Thoracic aorta (tissue), 2 donors: ENCODE results near the gene CACNA1E. TPM values are rescaled to one million over a fixed set of nuclear protein-coding genes. Genes with fewer than 3 reads are reported as not detected.
"Not testable (repeated sequence)": the region's sequence is repeated elsewhere in the genome, so short reads cannot be mapped to it uniquely, and the experiment has no call there.

Source experiments
- ATAC-seq: fragments of 150-250 bp; one replicate; pipeline ENCODE4 v1.8.0; 2017; ENCODE audit warnings: low read depth; ENCODE audit not compliant: insufficient number of reproducible peaks, low FRiP score
- DNase-seq: peaks from one replicate; pipeline ENCODE4 v3.0.0-alpha.2; 2020; ENCODE audit warnings: low spot score
- H3K27ac ChIP-seq, 2 donors: fragments of 200-600 bp; sonication (generic); 1 replicate in 1 of 2; 2 replicates in 1 of 2; pipeline ENCODE4 v1.5.1; 2016; ENCODE audit warnings: mild to moderate bottlenecking in 2 of 2, moderate library complexity in 2 of 2
- H3K27me3 ChIP-seq: fragments of 200-600 bp; sonication (generic); replicated peaks from 2 replicates; pipeline ENCODE4 v1.6.0; 2016; ENCODE audit warnings: mild to moderate bottlenecking; ENCODE audit not compliant: insufficient read depth
- H3K36me3 ChIP-seq: fragments of 200-600 bp; sonication (generic); one replicate; pipeline ENCODE4 v1.5.1; 2016
- H3K4me1 ChIP-seq, 2 donors: fragments of 200-600 bp; sonication (generic); 1 replicate in 1 of 2; 2 replicates in 1 of 2; pipeline versions ENCODE4 v1.5.1 to v1.6.0; 2016; ENCODE audit warnings: low read depth in 2 of 2, mild to moderate bottlenecking in 1 of 2; ENCODE audit not compliant: control insufficient read depth in 1 of 2
- H3K4me3 ChIP-seq: fragments of 200-600 bp; sonication (generic); 2 replicates; pipeline ENCODE4 v1.5.1; 2016; ENCODE audit warnings: mild to moderate bottlenecking
- H3K9me3 ChIP-seq: fragments of 200-600 bp; sonication (generic); 2 replicates; pipeline ENCODE4 v1.5.1; 2016
- CTCF ChIP-seq: fragments of 200-600 bp; sonication (generic); IDR thresholded peaks from one replicate; pipeline ENCODE4 v1.5.1; 2019; ENCODE audit warnings: antibody characterized with exemption
- total RNA-seq, 2 donors: library from RNA; depleted of rRNA; stranded (reverse); fragments of >200 nt; gene quantifications; one replicate each; pipeline versions ENCODE4 v1.1.0 to v1.2.3, GENCODE V29; 2016

CACNA1E gene
- total RNA-seq, 2 donors from 2014 or later, result not detected

GRCh38 chr1:181821701-181822100, 338.4 kb downstream of the CACNA1E start:
- ATAC-seq (no peak), DNase-seq (no peak)
- TF ChIP-seq CTCF, result no peak
- Histone ChIP-seq H3K36me3 (no peaks in the 10 kb centered on the region), H3K9me3 (no peaks in the 10 kb centered on the region), H3K27me3 (no peaks in the 10 kb centered on the region), H3K27ac (no peak overlapping the region), H3K4me1 (no peaks in the 10 kb centered on the region), H3K4me3 (no peak overlapping the region)

GRCh38 chr1:181832173-181832880, 349.0 kb downstream of the CACNA1E start:
- not testable (repeated sequence) for DNase-seq, H3K27me3 ChIP-seq, H3K27ac ChIP-seq, H3K4me1 ChIP-seq, ATAC-seq, H3K4me3 ChIP-seq, H3K36me3 ChIP-seq, H3K9me3 ChIP-seq

- no peaks in the 10 kb centered on the region for H3K36me3 ChIP-seq
Measured at GRCh38 chr1:181846001-181846645, 362.8 kb downstream of the CACNA1E start.

GRCh38 chr1:181846681-181847080, 363.4 kb downstream of the CACNA1E start:
- Histone ChIP-seq H3K36me3 (no peaks in the 10 kb centered on the region), H3K9me3 (no peaks in the 10 kb centered on the region), H3K4me1 (no peaks in the 10 kb centered on the region), H3K4me3 (no peak overlapping the region), H3K27ac (no peak overlapping the region), H3K27me3 (no peaks in the 10 kb centered on the region)
- no peak for DNase-seq
- TF ChIP-seq CTCF, result no peak
- ATAC-seq, result no peak

More at GRCh38 chr1:181846001-181846645, 362.8 kb downstream of the CACNA1E start:
- no peak for TF ChIP-seq CTCF
- DNase-seq (no peak), ATAC-seq (no peak)
- no peaks in the 10 kb centered on the region for H3K27me3 ChIP-seq
- H3K4me1 ChIP-seq, result no peaks in the 10 kb centered on the region
- H3K4me3 ChIP-seq, result no peak overlapping the region
- H3K9me3 ChIP-seq, result no peaks in the 10 kb centered on the region
- no peak overlapping the region for H3K27ac ChIP-seq

GRCh38 chr1:181849071-181849470, 365.8 kb downstream of the CACNA1E start:
- no peaks in the 10 kb centered on the region for H3K27me3 ChIP-seq
- no peak for ATAC-seq
- no peaks in the 10 kb centered on the region for H3K36me3 ChIP-seq
- H3K9me3 ChIP-seq, result no peaks in the 10 kb centered on the region
- H3K27ac ChIP-seq, result no peak overlapping the region
- no peak overlapping the region for H3K4me3 ChIP-seq
- no peaks in the 10 kb centered on the region for H3K4me1 ChIP-seq
- DNase-seq, result no peak
- TF ChIP-seq CTCF, result no peak

GRCh38 chr1:181854212-181854611, 370.9 kb downstream of the CACNA1E start:
- not testable (repeated sequence) for H3K9me3 ChIP-seq, DNase-seq, H3K27ac ChIP-seq, H3K4me1 ChIP-seq, ATAC-seq, H3K36me3 ChIP-seq, H3K4me3 ChIP-seq, H3K27me3 ChIP-seq
